CD4-positive, alpha-beta T cell (primary cell): Measurements from ENCODE around the gene GSE1. TPM values are rescaled to one million over a fixed set of nuclear protein-coding genes. Genes with fewer than 3 reads are reported as not detected.

ENCODE experiments used
- ATAC-seq: fragments of 200-7000 bp; cut with Tn5 transposase; one replicate; pipeline ENCODE4 v1.10.0; 2022; ENCODE audit warnings: mild to moderate bottlenecking; ENCODE audit not compliant: poor library complexity
- CTCF ChIA-PET: fragments of 350-600 bp; sonication (Branson Sonifier 250); formaldehyde crosslinking; loops from one replicate; lab custom pipeline; 2021; ENCODE audit warnings: antibody characterized with exemption, inconsistent platforms; lab: Charles Lee
- POLR2A ChIA-PET: fragments of 350-600 bp; sonication (Branson Sonifier 250); formaldehyde crosslinking; loops from one replicate; lab custom pipeline; 2021; ENCODE audit warnings: antibody characterized with exemption, inconsistent platforms; lab: Charles Lee
- DNase-seq, 14 experiments: peaks; one replicate each; pipeline ENCODE4 v3.0.0-alpha.2; 2013 to 2020; ENCODE audit warnings: mixed read lengths in 2 of 14
- H3K27ac ChIP-seq, 2 donors: one replicate each; pipeline versions ENCODE4 v1.5.1 to v1.7.0; 2013; ENCODE audit warnings: low read length in 2 of 2, low read depth in 1 of 2, mild to moderate bottlenecking in 1 of 2
- H3K27me3 ChIP-seq, 2 experiments: 1 replicate in 1 of 2; 2 replicates in 1 of 2; pipeline versions ENCODE4 v1.6.1 to v1.7.0; 2013; ENCODE audit warnings: low read length in 2 of 2, control low read depth in 1 of 2, mild to moderate bottlenecking in 1 of 2, moderate library complexity in 1 of 2; ENCODE audit not compliant: insufficient read depth in 2 of 2, control insufficient read depth in 1 of 2
- H3K36me3 ChIP-seq: one replicate; pipeline ENCODE4 v1.6.1; 2013; ENCODE audit warnings: low read length, control low read depth; ENCODE audit not compliant: insufficient read depth
- H3K4me1 ChIP-seq: one replicate; pipeline ENCODE4 v1.6.1; 2013; ENCODE audit warnings: low read length, control low read depth; ENCODE audit not compliant: insufficient read depth
- H3K4me3 ChIP-seq: one replicate; pipeline ENCODE4 v1.5.1; 2013; ENCODE audit warnings: mild to moderate bottlenecking, low read length, moderate library complexity
- H3K9me3 ChIP-seq, 2 experiments: 1 replicate in 1 of 2; 2 replicates in 1 of 2; pipeline versions ENCODE4 v1.6.1 to v1.7.0; 2013; ENCODE audit warnings: low read length in 2 of 2, mild to moderate bottlenecking in 2 of 2, control low read depth in 1 of 2, moderate library complexity in 1 of 2; ENCODE audit not compliant: control insufficient read depth in 1 of 2, insufficient read depth in 1 of 2
- H3K27ac Mint-ChIP-seq: one replicate; pipeline ENCODE4 v1.8.0; 2020; ENCODE audit warnings: mixed read lengths
- H3K27me3 Mint-ChIP-seq: one replicate; pipeline ENCODE4 v1.8.0; 2021; ENCODE audit warnings: mixed read lengths
- H3K36me3 Mint-ChIP-seq: one replicate; pipeline ENCODE4 v1.8.0; 2021; ENCODE audit warnings: low read depth, mixed read lengths
- H3K4me1 Mint-ChIP-seq: one replicate; pipeline ENCODE4 v1.8.0; 2021; ENCODE audit warnings: low read depth, mixed read lengths
- H3K4me3 Mint-ChIP-seq: one replicate; pipeline ENCODE4 v1.8.0; 2020; ENCODE audit warnings: mild to moderate bottlenecking, mixed read lengths
- H3K9me3 Mint-ChIP-seq: one replicate; pipeline ENCODE4 v1.8.0; 2020; ENCODE audit warnings: mixed read lengths
- CTCF ChIP-seq: fragments of 200-600 bp; IDR thresholded peaks from one replicate; pipeline ENCODE4 v1.8.0; 2022; ENCODE audit warnings: antibody characterized with exemption, mild to moderate bottlenecking
- intact Hi-C, 2 experiments: fragments of 100-400 bp; cut with DNase I in 1 of 2; cut with micrococcal nuclease in 1 of 2; formaldehyde crosslinking; loops; one replicate each; pipeline versions ENCODE4 v1.15.1 to v1.9.0; 2023 to 2025; cut with DNase I, micrococcal nuclease
- total RNA-seq, 174 experiments: library from RNA in 2 of 174; stranded (reverse) in 2 of 174; gene quantifications; one replicate each; pipeline ENCODE4 v1.2.3 and lab custom pipeline; 2021 to 2026

GSE1 gene
- total RNA-seq, 2 experiments from 2014 or later: 11.7 to 13.7 TPM

- Mint-ChIP-seq H3K27ac (no peak overlapping the region), H3K4me3 (no peak overlapping the region), H3K36me3 (no peaks in the 10 kb centered on the region), H3K4me1 (no peaks in the 10 kb centered on the region), H3K27me3 (peaks cover 23% of the 10 kb centered on the region), H3K9me3 (no peaks in the 10 kb centered on the region)
- Histone ChIP-seq H3K27ac (no peak overlapping the region), H3K4me1 (no peaks in the 10 kb centered on the region), H3K9me3 (peaks cover 0 to 8% of the 10 kb centered on the region in 2 experiments), H3K27me3 (peaks cover 9 to 17% of the 10 kb centered on the region in 2 experiments), H3K4me3 (no peak overlapping the region), H3K36me3 (no peaks in the 10 kb centered on the region)
- CTCF ChIA-PET: no interaction called here
- intact Hi-C loops: no loop called here
- DNase-seq (no peak), ATAC-seq (no peak)
- POLR2A ChIA-PET: no interaction called here
- no peak for TF ChIP-seq CTCF
Measured at GRCh38 chr16:85697431-85697830, 84.3 kb downstream of the GSE1 start.

GRCh38 chr16:85698459-85698891 is 85.4 kb downstream of the GSE1 start:
- Mint-ChIP-seq H3K4me1 (no peaks in the 10 kb centered on the region), H3K27me3 (peaks cover 18% of the 10 kb centered on the region), H3K27ac (no peak overlapping the region), H3K4me3 (no peak overlapping the region), H3K9me3 (no peaks in the 10 kb centered on the region), H3K36me3 (no peaks in the 10 kb centered on the region)
- intact Hi-C loops: no loop called here
- ChIA-PET CTCF (no interaction called here), POLR2A (no interaction called here)
- no peak for DNase-seq
- no peak for TF ChIP-seq CTCF
- Histone ChIP-seq H3K36me3 (no peaks in the 10 kb centered on the region), H3K27ac (no peak overlapping the region), H3K4me1 (no peaks in the 10 kb centered on the region), H3K27me3 (peaks cover 9 to 17% of the 10 kb centered on the region in 2 experiments), H3K4me3 (no peak overlapping the region), H3K9me3 (peaks cover 0 to 8% of the 10 kb centered on the region in 2 experiments)
- ATAC-seq: no peak

GRCh38 chr16:85698935-85699558 is 85.9 kb downstream of the GSE1 start:
- no peak for DNase-seq
- H3K9me3 Mint-ChIP-seq: no peaks in the 10 kb centered on the region
- no peak for ATAC-seq
- H3K4me3 Mint-ChIP-seq: no peak overlapping the region
- H3K4me1 Mint-ChIP-seq: no peaks in the 10 kb centered on the region
- ChIA-PET CTCF (no interaction called here), POLR2A (no interaction called here)
- TF ChIP-seq CTCF: no peak
- intact Hi-C loops: no loop called here
- no peak overlapping the region for H3K27ac Mint-ChIP-seq
- H3K36me3 Mint-ChIP-seq: no peaks in the 10 kb centered on the region
- Histone ChIP-seq H3K36me3 (no peaks in the 10 kb centered on the region), H3K27me3 (peaks cover 9 to 14% of the 10 kb centered on the region in 2 experiments), H3K27ac (no peak overlapping the region), H3K4me1 (no peaks in the 10 kb centered on the region), H3K9me3 (peaks cover 0 to 8% of the 10 kb centered on the region in 2 experiments), H3K4me3 (no peak overlapping the region)
- H3K27me3 Mint-ChIP-seq: peaks cover 17% of the 10 kb centered on the region
